Stimulated activated CD4-positive, alpha-beta T cell treated with anti-CD3 and anti-CD28 coated beads, Interleukin-15, amount 100 ng/mL, for 24 hours (primary cell): Measurements from ENCODE around the gene SLC8A3.

Experiments used
- DNase-seq: peaks from one replicate; pipeline ENCODE4 v3.0.0-alpha.2; 2020

SLC8A3 gene

DNA sequence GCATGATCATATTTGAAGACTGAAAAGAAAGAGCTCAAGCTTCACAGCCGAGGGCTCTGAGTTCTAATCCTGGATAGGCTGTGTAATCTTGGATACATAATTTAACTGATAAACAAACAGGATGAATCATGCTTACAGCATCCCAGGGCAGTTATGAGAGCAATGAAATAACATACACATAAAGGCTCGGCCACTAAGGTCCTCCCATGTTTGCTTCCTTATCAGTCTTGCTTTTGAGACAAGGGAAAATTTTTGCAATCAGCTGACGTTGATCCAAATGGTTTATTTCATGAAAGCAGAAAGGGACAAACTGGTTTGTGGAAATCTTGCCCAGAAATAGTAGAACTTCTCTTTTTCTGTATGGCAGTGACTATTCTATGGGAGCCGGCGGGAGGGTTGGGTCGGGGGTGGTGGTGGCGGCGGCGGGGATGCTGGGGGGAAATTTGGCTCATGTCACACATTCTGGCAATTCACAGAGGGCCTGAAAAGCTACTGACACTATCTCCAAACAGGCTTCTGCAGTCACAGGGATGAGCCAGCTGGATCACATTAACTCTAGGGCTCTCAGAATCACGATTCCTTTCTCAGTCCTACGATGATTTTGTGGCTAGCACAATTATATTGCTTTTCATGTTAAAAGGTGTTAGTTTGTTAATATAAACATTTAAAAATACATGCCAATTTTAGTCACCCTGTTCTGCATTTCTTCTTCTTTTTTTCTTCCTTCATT is 124.5 kb downstream of the SLC8A3 start:
- no peak for DNase-seq

DNA sequence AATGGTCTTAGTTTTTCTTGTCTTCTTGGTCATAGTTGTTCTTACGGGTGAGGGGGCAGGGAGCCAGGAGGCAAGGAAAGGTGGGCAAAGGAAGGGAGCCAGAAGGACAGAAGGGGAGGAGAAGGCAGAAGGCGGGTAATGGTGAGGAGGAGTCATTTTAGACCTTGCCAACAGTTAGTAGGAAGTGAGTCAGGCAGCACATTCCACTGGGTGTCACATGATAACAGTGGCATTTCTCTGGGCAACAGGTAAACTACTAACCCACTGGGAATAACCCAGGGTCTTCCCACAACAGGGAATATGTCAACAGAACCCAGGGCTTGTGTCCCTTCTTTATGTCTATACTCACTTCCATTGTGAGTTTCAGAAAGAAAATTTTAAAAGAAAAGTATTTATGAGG is 127.6 kb downstream of the SLC8A3 start:
- DNase-seq: no peak

DNA sequence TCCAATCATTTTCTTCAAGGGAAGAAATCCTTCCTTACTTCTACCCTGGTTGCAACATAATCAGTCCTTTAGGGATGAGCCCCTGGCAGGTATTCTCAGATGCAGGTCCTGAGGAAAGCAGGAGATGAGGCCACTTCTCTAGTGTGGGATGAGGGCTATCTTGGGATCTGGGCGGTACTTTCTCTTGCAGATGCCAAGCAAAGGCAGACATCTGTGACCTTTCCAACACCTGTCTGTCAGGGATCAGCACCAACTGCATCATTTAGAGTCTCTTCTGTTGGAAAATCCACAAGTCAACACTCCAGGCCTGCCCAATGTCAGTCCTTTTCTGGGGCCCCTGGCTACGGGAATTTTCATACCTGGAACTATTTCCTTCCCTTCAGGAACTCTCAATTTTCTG is 129.2 kb downstream of the SLC8A3 start:
- DNase-seq: no peak

DNA sequence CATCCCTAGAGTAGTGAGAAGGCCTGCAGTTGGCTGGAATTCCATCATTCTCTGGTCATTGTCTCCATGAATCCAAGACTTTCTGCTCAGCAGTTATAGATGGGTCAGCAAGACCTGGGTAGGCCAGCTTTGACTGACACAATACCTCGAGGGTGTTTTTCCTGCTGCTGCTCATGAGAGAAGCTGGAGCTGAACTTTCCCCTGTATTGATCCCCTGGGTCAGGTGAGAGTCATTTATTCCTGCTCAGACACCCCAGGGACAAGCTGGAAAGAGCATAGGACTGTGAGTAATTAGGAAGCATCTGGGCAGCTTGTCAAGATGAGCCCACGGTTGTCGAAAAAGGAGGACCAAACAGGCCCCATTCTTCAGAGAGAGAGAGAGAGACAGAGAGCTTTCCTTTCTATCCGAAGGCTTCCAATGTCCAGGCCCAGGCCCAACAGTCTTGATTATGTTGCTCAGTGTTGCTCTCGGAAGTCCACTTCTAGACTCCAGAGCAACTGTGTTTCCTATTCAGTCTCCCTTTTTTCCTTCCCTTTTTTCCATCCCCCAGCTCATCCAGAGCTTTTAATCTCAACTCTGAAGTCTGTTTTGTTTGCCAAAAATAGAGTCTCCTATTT is 131.1 kb downstream of the SLC8A3 start:
- no peak for DNase-seq

DNA sequence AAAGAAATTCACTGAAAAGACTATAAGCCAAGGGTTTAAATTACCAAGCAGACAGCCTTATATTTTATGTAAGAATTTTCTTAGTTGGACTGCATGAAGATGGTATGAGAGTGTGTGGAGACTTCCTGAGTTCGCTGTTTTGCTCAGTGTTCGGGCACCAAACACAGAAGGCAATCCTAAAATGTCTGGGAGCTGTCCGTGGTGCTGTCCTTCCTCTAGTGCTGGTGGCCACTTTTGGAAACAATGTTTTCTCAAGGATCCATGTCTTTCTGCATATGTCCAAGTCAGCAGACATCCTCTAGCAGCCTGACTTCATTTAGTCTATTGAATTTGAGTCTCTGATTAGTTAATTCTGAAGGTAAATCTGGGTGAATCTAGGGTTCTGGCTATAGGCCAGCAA is 135.8 kb downstream of the SLC8A3 start:
- peak; percentile 27 for DNase-seq

DNA sequence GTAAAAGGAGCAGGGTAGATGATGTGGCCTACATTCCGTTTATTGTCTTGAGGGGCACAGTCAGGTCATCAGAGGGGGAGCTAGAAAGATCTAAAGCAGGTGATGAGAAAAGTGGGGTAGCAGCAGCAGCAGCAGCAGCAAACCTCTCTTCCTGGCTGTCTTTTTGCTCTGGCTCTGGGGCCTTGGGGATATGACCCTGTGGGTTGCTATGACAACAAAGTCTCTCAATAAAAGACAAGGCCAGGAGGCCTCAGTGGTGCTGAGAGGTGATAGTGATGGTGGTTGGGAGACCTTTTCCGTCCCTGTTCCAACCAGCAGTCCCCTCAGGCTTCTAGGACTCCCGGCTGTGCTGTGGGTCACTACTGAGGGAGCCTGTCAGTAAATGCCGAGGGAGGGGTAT is 138.6 kb downstream of the SLC8A3 start:
- DNase-seq: no peak

DNA sequence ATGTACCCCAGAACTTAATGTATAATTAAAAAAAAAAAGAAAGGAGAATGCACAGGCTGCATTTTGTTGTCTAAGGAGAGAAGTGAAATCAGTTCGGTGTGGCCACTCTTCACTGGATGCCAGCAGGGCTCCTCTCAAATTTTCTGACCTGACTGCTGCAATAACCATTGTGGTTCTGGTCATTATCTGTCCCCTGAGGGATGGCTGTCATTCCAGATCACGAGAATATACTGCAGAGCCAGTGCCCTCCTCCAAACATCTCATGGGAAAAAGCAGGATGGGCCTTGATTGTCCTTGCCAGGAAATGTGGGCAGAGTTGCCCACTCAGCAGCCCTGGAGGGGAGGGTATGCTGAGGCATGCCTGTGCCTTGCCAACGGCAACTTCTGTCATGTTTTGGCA is 139.1 kb downstream of the SLC8A3 start:
- no peak for DNase-seq

DNA sequence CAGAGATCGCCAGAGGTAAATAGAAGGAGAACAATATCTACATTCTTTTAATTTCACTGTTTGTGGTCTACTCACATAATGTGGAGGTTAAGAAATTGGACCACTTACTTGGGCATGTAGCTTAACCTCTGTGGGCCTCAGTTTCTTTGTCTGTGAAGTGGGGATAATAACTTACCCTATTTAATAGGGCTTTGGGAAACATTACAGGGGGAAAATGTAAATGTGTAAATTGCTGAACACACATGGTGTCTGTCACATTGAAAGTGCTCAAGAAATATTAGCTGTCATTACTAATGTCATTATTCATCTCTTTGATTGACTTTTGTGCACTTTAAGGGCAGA is 140.5 kb downstream of the SLC8A3 start:
- no peak for DNase-seq

DNA sequence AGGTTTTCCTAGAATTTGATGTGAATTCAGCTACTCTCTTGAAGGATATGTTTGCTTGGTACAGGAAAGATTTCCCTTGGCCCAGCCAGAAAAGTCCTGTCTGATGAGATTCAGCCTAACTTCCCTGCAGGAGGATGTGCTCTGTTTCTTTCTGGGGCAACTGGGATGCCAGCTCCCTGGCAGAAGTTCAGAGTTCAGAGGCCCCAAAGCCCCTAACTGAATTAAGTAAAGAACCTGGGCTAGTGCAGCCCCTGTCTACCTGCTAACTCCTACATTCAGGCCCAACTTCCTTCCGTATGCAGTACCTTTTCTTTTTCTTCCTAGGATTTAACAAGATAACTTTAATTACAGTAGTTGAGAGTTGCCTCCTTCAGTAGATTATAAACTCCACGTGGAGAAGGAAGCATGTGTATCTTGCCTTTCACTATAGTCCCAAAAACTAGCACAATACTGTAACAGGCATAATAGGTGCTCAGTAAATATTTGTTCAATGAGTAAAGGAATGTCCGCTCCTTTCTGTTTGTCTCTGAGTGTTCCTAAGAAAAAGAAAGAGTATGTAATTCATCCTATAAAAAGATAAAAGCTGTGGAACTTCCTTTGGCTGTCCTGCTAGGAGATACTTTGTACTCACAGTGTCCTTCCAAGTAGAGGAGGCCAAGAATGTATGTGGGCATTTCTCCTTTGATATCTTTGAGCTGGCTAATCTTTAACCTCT is 141.0 kb downstream of the SLC8A3 start:
- no peak for DNase-seq

DNA sequence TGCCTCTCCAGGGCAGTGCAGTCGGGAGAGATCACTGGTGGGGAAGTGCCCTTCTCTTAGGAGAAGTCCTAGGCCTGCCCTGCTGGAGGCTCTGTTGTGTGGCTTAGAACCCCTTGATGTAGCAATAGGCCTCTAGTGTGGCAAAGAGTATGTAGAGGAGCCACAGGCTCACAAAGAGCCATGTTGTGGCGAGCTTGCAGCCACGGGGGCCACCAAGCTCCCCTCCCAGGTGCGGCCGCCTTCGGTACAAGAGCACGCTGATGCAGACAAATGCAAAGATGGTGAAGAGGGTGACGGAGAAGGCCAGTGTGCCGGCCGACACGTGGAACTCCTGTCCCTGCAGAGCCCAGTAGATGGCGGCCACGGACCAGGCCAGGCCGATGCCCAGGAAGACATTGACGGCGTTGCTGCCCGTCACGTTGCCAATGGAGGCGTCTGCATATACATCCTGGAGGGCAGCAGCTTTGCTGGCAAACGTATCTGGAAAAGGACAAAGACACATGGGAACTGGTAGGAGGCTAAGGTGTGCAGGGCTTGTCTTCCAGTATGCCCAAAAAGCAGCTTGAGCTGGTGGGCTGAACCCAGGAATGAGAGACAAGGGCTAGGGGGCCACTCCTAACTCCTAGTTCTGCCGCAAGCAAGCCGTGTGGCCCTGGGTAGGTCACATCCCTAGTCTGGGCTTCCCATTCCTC is 142.8 kb downstream of the SLC8A3 start:
- DNase-seq: peak; percentile 39

DNA sequence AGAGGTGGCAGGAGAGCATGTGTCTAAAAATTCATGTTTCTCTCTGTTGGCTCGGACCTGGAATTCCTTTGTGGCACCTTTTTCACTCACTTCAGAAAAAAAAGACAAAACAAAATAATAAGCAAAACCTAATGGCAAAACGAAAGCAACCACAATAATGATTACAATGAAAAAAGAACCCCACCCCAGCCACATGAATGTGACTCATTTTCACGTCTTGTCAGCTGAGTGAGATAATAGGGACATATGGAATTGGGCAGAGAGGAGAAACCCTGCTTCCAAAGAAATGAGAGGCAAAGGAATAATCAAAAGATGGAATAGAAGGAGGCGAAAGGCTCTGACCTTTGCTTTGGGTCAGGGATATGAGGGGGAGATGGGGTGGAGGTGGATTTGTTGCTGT is 143.4 kb downstream of the SLC8A3 start:
- DNase-seq: no peak

DNA sequence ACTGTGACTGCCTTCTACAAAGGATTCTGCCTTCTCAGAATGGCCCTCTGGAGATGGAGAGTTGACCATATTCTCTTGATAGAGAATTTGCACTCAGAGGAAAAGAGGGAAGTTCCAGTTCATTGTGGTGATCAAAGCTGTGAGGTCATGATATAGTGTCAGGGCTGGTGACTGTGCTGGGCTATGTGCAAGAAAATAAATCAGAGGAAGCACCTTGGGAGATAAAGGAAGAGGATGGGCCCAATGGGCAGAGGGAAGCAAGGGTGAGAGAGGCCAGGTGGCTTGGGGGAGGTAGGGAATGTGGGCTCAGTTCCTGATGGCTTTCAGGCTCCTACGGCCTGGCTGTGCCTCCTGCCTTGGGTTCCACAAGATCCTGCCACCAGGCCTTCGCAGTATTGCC is 145.8 kb downstream of the SLC8A3 start:
- DNase-seq: no peak

DNA sequence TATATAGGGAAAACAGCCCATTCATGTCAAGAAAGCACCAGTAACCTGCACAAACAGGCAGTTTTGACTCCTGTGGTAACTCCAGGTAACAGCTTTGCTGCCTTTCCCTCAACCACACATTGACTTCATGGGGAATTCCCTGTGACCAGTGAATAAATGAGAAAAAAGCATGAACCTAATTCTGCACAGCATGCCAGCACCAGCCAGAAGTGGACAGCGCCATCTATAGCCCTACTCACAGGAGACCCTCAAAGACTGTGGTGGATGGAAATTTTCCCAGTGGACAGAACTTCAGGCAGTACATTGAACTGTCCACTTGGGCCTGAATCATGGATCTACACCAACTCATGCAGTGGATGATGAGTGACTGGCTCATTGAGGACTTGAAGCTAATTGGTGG is 152.1 kb downstream of the SLC8A3 start:
- DNase-seq: no peak

DNA sequence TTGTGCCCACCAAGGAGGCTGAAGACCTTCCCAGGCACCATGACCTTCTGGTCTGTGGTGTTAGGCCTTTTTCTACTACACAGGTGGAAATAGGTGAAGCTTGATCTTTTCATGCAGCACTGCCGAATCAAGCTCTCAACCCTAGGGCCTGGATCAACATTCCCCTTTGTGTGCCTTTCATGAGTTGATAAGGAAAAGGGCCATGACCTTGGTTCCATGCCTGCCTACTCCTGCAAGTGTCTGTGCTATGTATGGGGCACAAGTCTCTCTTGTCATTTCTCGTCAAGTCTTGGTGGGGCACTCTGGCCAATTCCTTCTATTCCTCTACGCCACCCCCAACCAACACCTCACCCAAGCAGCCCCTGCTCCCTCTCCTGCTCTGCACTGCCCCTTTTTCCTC is 154.5 kb downstream of the SLC8A3 start:
- no peak for DNase-seq

DNA sequence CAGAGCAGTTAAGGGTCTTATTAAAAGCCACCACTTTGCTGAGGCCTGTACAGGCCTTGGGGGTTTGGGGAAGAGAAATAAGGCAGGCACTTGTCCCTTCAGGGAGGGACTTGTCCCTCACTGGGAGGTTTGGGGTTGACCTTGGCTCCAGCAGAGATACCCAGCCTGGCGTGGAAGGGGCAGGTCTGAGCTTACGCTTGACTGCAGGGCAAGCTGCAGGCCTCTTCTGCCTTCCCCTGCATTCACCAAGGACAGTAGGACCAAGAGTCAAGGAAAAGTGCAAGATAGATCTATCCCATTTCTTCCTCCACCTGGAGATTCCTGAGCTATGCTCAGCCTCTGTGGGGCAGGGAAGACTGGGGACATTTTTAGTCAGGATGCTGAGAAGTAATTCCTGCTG is 155.2 kb downstream of the SLC8A3 start:
- no peak for DNase-seq

DNA sequence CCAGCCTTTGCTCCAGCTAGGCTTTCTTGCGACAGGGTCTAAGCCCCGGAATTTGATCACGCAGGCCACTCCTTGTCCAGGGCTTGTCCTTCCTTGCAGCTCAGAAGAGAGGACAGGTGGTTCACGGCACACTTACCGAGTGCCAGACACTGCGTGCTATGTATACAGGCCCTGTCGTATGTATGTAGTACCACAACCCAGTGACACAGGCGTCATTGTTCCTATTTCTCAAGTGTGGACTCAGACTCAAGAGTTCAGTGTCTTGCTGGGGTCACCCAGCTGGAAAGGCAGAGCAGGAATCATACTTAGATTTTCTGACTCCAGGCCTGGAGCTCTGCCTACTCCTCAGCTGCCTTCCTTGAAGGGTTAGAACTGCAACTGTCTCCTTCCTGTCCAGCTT is 155.6 kb downstream of the SLC8A3 start:
- DNase-seq: no peak

DNA sequence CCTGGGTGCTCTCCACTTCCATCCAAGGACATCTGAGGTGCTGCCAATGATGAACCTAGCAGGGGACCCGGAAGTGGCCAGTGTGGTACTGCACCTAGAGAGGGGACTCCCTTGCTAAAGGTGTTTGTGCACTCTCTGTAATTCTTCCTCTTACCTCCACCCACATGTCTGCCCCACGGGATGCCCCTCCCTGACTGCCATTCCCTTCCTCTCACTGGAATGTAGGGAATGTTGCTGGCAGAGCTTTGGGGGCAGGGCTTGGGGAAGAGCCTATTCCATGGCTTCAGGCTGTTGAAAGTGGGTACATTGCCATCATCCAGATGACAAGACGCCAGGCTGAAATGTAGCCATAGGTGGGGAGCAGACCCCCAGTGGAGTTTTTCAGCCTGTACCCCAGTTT is 156.3 kb downstream of the SLC8A3 start:
- DNase-seq: no peak

DNA sequence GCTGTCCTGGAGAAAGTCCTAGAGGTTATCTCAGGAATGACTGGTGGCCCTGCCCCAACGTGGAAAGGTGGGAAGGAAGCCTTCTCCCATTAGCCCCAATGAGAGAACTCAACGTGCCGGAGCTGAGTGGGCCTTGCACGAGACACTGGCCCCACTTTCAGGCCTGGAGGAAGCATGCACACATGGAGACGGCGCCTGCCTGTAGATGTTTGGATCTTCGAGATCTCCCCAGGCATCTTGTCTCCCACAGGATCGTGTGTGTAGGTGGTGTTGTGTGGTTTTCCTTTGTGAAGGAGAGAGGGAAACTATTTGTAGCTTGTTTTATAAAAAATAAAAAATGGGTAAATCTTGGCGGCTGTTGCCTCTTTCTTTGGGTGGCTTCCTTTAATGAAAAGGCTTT is 156.7 kb downstream of the SLC8A3 start:
- DNase-seq: no peak

DNA sequence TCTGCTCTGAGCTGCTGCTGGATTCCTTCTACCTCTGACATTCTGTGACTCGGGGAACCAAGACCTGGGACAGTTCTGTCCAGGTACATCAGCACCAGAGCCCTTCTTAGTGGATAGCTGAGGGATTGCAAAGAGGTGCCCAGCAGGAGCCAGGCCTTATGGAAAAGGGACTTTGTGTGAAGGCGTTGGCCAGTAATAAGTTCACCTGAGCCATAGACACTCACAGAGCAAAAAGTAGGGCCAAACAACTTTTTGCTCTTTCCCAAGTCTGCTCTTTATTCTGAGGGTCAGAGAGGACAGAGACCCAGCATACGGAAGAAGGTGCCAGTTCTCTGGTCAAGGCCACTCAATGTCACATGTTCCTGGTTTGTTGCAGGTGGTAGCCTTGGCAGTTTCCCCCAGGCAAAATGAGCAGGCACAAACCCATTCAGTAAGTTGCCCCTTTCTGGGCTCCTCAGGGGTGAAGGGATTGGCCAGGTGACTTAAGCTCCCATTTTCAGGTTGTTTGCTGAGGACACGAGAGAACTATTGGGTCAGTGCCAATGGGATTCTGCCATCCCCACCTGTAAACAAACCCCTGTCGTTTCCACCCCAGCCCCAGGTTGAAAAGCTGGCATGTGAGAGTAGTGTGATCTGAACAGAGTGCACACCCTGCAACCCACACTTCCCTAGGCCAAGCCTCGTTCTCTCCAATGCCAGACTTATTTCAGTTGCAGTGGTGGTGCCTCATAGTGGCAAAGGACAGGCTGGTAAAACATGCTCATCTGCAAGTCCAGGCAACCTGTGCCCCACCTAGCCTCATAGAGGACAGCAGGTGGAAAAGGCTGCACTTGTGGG is 159.2 kb downstream of the SLC8A3 start:
- DNase-seq: no peak

DNA sequence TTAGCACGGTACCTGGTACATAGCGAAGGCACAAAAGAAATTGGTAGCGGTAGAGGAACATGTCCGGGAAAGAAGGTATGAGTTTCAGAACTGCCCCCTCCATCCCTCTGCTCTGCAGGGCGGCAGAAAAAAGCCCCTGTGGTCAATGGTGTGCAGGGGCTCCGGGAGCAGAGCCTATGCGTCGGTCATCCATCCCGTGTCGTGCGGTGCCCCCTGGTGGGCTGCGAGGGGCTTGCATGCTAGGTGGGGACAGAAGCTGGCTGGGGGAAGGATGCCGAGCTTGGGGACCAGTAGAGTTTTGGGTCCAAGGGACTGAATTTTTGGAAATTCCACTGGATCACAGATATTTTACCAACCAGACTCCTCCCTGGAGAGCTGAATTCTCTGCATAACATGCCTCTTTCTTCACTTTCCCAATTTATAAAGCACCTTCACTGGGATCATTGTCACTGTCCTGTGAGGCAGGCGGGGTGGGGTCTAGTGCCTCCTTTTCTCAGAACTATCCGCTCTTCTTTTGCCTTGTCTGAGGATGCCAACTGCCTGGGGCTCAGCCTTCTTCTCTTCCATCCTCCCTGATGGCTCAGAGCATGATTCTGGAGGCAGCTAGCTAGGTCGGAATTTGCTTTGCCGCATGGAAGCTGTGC is 160.8 kb downstream of the SLC8A3 start:
- DNase-seq: peak; percentile 80

DNA sequence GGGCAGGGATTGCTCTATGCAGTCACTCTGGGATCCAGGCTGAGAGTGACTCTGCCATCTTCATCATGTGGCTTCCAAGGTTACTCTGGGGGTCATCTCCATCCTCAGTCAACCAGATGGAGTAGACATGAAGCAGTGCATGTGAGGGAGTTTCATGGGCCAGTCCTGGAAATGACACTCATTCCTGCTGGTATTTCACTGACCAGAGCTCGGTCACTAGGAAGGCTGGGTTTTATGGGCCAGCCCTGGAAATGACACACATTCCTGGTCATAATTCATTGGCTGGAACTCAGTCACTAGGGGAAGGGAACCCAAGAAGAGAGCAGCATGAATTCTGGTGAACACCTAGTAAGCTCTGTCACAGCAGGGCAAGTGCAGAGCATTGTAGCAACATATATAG is 164.9 kb downstream of the SLC8A3 start:
- no peak for DNase-seq

DNA sequence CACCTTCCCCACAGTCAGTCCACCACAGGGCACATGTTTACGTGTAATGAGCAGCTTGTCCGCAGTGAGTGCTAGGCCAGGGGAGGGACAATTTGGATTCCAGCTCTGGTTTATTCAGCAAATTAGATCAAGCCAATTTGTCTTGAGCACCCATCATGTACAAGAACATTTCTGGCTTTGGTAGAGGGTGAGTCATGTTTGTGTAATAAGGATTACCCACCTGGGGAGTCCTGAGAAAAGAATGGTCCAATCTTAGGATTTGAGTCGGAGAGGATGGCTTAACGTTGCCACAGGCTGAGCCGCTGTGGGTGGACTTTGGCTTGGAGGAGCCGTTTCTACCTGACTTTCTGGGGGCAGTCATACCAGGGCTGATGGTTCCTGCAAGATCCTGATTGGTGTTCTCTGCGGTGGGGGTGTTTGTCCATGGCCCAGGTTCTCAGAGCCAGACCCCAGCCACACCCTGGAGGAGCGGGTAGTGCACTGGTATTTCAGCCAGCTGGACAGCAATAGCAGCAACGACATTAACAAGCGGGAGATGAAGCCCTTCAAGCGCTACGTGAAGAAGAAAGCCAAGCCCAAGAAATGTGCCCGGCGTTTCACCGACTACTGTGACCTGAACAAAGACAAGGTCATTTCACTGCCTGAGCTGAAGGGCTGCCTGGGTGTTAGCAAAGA is 165.8 kb downstream of the SLC8A3 start:
- no peak for DNase-seq
